ENCODE measurements around the gene TNFAIP3.

- TF ChIP-seq SIN3A (IDR thresholded peaks at IDR 0.05; ENCODE audit: borderline replicate concordance, insufficient read depth, low read length) = no peak
- no peak for TF ChIP-seq TAF1 (IDR thresholded peaks at IDR 0.05; ENCODE audit: borderline replicate concordance, insufficient read depth, low read length)
These were observed 38.9 kb upstream of the TNFAIP3 start for GRCh38 chr6:137827977-137828810.
